ENCODE results near the gene HOXB6.

The HOXB6 gene

DNA sequence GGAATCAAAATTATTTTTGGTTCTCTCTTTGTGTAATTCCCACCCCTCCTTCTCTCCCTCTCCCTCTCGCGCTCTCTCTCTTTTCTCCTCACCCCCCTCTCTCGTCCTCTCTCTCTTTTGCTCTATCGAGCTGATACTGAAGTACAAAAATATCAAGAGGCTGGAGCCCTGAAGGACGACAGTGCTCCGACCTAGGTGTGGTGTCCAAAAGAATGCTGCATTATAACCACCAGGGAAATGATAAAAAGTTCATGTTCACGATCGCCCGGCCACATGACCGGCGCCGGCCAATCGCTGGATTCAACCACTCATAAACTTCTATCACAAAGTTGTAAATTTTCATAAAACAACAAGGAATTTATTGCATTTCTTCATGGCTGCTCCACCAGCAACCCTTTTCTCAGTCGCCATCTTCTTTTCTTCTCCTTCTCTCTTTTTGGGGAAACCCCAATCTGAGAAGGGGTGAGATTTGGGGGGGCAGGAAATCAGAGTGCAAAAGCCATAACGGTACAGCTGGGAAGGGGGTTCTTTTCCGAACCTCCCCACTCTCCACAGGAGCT is at the start of gene HOXB6:
HOXB6 (minus strand) TSS at position 217 of the 560 bp plus-strand sequence. CDS start 6,836 bp downstream, outside the sequence.
- no peak for DNase-seq

DNA sequence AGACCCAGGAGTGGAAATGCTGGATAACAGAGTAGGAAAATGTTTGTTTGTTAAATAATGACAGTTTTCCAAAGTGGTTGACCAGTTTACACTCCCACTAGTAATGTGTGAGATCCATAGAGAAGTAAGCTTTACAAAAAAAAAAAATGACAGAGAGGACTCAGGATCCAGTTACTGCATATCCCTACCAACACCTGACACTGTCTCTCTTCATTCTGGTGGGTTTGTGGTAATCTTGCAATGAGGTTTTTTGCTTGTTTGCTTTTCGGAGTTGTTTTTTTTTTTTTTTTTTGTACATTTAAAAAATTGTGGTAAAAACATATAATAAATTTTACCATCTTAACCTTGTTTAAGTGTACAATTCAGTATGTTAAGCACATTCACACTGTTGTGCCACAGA is 45.0 kb upstream of the HOXB6 start:
- DNase-seq, result no peak

DNA sequence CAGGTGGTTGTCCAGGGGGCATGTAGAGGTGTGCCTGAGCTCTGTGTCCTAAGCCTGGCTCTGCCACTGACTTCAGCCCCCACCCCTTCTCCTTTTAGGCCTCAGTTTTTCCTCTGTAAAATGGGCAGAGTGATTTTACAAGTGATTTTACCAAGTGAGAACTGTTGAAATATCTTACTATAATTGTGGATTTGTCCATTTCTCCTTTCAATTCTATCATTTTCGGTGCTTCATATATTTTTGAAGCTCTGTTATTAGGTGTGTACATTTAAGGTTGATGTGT is 43.1 kb upstream of the HOXB6 start:
- no peak for DNase-seq

DNA sequence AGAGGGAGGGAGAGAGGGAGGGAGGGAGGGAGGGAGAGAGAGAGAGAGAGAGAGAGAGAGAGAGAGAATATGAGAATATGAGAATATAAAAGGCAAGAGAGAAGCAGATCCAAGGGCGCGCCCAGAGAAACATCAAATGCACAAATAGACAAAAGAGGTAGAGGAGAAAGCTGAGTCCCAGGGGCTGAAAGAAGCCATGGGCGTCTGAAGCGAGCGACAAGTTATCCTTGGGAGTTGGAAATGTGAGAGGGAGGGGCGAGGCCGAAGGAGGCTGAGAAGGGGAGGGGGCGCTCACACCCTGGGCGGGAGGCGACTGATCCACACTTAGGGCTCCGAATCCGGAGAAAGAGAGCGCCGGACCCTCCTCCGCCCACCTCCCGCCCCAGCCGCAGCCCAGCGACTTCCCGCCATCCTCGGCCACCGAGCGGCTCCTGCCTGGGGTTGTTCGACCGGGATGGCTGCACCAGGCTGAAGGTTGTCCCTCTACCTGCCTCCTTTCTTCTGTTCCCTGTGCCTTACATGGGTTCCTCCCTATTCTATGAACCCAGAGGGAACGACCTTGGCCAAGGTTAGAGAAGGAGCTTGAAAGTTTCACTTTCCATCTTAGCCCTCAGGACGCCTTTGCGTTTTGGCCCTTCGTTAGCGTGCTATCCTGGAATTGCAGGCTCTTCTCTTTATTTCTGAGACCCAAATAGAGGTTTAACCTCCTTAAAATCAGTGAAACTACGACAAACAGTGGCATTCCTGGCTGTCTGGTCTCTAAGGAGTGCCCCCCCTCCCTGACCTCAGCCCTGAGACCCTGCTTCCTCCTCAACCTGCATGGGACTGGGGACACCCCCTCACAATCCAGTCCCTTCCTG is 42.5 kb upstream of the HOXB6 start:
- DNase-seq, result no peak

DNA sequence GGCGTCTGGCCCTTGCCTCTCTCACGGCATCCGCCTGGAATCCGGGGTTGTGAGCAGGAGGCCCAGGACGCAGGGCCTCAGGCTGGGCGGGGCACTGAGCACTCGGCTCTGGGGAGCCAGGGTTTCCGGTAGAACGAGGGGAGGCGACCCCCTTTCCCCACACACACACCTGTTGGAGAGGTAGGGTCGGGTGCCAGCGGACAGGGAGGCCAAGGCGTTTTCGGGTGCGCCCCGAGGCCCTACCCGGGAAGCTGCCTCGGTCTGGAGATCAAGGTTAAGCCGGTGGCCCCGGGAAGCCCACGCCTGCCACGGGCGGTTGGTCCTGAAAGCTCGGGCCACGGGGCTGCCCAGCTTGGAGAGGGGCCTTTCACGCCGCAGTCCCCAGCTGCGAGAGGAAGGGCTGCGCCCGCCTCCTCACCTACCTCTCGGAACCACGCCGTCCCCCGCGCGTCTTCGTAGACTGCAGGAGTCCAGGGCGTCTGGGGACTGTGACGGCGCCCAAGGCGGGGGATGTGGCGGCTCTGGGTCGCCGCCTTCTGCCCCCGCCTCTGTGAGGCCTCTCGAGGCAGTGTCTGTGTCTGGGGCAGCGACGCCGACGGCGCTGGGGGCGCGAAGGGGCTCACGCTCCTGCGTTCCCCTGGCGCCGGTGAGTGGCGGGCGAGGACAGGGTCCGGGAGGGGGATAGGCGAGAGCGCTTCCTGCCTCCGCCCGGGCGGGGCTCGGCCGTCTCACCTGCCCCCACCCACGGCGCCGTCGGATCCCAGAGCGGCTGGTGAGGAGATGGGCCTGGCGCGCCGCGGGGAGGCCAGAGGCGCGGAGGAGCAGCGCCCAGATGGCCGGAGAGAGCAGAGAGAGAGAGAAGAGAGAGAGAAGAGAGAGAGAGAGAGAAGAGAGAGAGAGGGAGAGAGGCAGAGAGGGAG is 41.7 kb upstream of the HOXB6 start:
- DNase-seq, result no peak

DNA sequence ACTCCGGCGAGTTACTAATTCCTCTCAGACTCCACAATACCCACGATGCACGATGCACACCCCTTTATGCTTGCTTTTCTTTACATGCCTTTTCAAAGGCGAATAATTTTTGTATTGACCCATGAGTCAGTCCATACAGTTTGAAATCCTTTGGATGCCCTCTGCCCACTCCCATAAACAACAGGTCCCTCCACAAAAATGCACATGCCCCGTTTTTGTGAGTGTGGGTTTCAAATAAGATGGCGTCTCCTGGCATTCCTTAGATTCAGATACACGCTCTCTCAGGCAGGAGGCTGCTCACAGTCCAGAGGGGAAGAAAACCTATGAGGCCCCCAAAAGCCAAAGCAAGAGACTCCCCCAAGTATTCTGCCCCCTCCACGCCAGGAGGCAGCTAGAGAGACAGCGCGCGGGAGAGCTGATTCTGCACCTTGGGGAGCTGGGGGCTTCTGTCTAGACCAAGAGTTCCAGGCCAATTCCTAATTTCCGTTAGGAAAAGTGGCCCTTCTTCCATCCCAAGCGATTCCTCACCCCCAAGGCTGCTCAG is 40.9 kb upstream of the HOXB6 start:
- no peak for DNase-seq

DNA sequence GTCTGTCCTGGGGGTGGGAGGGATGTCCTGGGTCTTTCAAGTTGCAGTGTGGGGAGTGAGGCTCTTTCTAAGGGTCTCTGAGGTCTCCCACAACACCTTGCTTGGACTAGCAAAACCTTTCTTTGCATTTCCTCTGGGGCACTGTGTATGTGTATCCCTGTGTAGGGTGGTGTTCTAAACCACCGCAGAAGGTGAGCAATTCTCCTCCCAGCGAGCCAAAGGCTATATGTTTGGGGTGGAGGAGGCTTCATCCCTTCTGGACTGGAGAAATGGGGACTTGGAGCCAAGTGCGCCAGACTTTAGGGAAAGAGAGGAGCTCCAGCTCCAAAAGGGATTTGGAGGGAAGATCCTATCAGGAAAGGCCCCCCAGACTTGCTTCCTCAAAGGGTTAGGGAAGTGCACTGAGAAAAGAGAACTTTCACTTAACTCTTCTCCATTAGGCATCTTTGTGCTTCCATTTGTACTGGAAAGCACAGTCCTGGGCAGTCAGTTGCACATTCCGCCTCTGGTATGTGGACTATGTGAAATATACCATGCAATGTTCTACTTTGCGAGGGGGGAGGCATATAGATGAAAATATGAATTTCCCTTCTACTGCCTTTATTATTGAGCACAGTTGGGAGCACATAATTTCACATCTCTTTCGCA is 40.2 kb upstream of the HOXB6 start:
- no peak for DNase-seq

DNA sequence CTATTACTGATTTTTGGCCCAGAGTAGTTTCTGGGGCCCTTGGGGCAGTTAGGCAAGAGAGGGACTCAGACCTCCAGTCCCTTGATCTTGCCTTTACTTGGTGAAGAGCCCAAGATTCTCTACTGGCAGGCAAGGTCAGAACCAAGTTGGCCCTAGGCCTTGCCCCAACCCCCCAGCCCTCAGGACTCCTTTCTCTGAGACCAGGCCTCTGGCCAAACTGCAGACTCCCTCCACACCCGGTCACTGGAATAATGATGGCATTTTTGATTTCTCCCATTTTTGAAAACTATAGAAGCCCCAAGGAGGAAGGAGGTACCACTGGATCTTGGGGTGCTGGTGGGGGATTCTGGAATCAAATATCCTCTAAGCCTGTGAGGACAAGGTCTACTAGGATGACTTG is 39.4 kb upstream of the HOXB6 start:
- no peak for DNase-seq

DNA sequence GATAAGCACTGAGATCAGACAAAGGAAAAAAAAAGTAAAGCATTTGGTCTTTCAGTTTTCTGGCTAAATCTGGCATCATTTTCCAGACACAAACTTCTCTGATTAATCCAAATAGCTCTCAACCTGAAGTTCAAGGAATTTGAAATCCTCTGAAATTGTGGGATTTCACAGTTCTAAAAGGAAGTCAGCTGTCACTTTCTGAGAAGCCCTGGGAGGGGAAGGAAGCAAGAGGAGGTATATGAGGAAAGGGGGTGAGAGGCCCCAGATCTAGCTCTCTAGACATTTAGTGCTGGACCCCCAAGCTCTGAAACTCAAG is 38.9 kb upstream of the HOXB6 start:
- no peak for DNase-seq

DNA sequence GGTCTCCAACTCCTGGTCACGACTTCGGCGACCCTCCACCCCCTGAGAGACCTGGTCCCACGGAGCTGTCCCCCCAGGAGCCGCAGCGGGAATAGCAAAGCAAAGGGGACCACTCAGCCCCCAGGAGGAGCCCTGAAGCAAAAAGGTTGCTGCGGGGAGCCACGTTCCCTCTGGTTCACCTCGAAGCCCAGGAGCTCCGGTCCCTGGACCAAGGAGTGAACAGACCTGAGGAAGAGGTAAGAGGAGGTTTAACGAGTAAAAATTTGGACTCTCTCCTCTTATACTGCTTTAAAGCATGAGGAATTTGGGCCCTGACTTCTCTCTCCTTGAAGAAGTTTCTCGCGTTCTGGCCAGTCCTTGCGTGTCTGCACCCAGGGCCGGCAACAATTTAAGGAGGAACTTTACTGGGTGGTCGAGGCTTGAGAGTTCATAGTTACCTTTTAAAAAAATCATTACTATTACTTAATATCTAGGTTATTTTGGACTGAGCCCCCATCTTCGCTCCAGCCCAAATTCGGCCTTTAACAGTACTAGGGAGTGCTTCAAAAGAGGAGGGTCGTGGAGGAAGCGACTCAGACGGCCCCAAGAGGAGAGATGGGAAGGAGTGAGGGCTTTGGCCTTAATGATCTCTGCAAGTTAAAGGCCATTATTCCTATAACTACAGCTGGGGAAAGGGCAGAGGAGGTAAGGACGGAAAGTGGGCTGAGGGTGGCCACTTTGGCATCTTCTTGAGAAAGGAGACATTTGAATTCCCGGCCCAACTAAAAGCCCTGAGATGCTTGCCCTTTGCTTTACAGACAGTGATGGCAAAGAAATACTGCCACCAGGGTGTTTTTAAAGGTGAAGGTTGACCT is 38.3 kb upstream of the HOXB6 start:
- no peak for DNase-seq

DNA sequence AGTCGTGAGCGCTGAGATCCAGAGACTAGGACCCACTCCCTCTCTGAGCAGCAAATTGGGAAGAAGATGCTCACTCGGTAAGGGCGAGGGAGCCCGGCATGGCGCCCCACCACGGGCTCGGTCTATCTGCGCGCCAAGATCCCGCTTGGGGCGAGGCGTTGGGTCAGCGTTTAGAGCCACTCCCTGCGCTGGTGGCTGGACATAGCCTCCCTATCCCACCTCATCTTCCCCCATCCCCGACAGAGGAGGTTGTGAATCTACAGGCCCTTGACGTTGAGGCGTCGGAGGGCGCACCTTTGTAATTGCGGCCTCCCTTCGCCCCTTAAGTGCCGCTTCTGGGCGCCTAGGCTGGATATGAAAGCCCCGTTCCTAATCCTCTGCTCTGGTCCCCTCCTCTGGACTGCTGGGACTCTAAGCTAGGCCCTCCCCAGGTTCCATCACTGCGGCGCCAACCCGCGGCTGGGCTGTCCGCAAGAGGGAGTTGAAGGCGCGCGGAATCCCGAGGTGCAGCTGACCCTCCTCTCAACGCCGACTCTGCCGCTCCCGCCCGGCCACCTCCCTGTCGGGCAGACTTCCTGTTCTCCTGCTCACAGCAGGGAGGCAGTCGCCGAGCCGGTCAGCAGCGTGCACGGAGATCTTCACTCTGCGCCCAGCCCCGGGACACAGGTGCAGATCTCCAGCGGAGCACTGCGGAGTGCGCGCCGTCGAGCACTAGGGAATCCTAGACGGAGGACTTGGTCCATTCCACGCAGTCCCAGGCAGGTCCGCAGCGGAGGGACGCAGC is 37.5 kb upstream of the HOXB6 start:
- DNase-seq, result no peak

DNA sequence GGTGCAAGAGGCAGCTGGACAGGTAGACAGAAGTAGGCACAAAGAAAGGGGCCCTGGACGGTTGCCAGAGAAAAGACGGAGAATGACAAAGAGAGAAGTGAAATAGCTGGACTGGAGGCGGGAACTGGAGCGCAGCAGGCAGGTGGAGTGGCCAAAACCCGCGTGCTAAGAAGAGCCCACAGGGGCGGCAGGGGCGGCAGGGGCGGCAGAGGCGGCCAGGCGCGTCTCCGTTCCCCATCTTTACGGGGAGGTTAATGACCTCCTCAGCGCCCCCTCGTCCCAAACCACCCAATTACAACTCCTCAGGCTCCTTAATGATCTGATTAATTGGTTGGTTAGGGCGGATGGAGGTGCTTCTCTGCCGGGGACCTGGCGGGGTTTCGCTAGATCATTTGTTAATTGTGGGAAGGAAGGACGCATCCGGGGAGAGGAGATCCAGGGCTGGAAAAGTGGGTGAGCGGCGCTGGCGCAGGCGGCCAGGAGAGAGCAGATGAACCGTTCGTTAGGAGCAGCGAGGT is 36.8 kb upstream of the HOXB6 start:
- DNase-seq, result no peak

DNA sequence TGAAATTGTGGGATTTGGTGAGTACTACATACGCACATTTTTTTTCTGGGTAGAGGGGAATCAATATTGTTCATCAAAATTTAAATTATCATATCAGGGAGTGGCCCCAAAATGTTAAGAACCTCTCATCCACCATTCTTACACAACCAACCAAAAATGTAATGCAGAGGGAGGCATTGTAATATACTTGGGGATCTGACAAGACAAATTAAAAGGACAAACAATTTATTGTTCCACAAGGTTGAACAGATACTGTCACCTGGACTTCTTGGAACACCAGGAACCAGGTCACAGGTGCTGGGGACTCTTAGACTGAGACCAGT is 36.0 kb upstream of the HOXB6 start:
- DNase-seq, result no peak

DNA sequence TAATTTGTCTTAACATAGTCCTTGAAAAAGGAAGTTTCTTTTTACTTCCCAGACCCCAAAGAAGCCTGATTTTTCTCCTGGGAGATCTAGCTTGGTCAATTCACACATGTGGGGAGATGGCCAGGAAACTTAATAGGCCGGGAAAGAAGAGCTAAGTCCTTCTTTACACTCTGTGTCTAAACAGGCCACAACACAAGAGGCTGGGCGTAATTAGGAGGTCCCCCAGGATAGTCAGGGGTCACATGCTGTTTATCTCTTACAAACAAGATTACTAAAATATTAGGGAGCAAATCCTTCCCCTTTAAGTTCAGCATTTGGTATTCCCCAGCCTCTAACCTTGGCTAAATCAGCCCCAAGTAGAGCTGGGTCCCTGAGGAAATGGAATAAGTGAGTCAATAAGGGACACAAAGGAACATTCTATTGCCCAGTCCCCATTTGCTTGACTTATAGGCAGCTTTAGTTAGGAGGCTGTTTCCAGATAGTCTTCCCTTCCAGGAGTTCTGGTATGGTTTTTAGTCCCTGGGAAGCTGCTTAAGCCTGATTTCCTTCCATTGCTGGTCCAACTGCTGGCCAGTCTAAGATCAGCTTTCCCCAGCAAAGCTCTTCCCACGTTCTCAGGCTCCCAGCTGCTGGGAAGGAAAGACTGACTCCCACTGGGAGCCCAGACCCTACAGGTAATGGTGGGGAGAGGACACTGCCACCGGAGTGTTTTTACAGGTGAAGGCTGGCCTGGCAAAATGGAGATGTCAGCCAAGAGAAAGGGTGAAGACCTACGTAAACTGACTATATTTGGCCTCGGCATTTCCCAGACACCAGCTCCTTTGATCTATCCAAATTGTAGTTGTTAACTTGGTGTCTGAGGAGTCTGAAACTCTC is 35.4 kb upstream of the HOXB6 start:
- DNase-seq, result no peak

DNA sequence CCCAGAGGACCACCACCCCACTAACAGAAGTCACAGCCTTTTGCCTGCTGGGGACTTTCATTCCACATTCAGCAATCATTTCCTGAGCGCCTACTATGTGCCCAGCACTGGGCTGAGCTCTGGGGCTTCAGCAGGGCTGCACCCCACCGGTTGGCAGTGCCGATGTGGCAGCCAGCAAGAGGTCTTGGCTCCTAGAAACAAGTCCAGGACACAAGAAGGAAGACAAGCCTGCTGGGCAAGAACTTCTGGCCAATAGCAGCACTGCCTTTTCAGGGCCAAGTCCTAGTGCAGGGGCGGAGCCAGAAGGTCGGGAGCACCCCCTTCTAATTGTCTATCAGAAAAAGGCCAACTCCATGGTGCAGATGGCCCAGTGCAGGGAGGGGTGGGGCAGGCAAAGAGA is 34.4 kb upstream of the HOXB6 start:
- no peak for DNase-seq

DNA sequence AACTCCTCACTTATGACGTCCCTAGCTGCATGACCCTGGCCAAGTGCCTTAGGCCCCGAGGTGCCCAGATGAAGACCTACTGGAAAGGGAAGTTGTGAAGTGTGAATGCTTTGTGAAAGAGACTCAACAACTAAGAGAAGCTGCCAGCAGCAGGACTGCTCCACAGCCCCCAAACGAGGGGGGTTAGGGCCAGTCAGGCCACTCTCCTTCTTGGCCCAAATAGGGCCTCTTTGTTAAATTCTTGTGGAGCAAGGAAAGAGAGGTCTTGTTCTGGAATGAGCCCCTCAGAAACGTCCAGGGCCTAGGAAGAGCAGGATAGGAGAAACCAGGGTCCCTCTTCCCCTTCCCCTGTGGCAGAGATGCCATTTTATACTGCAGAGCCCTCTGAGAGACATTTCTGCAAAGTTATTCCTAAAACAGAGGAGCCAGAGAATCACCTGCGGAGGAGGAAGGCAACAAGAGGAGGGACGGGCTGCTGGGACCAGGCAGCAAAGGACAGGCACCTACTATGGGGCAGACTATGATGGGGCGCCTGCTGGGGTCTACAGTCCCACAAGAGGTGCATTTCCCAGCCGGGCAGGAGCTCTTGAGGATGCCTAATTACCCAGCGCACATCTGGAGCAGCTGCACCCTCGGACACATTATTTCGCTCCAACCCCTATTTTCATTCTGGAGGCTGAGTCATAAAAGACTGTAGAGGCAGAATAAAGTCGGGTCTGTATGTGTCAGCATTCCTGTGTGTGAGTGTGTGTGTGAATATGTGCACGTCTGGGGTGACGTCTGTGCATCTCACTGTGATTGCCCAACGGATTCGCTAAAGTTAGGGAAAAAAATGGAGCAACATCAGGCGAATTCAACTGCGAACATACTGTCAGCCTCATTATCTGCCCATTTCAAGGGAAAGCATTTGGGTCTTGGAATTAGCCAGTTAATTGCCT is 32.8 kb upstream of the HOXB6 start:
- no peak for DNase-seq

DNA sequence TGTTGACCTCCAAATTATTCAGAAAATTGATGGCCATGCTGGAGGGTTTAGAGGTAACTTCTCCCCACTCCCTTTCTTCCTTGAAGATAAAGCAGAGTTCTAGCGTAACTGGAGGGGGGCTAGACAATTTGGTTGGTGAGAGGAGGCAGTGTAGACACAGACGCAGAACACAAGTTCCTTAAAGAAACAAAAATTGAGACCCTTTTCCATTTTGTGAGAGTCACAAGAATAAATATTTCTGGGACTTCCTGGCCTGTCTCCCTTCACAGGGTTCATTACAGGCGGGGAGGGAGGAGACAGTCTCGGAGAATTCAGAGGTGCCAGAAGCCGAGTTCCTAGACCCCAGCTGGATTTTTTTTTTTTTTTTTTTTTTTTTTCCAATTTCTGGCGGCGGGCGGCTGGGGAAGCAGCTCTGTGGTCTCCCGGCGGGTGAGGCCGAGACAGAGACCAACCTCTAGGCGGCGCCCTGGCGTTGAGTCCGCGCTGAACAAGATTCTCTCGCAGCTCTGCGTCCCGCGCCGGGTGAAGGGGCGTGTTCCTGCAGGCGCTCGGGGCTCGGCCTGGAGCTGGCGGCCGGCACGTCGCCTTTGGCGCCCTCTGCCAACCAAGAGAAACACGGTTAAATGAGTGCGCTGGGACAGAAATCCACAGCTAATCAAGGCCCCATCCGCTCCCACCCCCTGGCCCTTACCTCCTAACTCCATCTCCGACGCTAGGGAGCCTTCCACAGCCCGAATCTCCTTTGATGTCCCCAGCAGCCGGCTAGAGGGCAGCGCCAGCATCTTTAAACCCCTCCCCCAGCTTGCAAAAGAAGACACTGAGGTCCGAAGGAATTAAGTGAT is 31.6 kb upstream of the HOXB6 start:
- no peak for DNase-seq
